Left ventricle myocardium inferior (tissue), 1 donor: ENCODE measurements around the gene DNAAF1. TPM values are rescaled to one million over a fixed set of nuclear protein-coding genes. Genes with fewer than 3 reads are reported as not detected.

Experiments
- DNase-seq: peaks from one replicate; pipeline ENCODE4 v3.0.0-alpha.2; 2020
- H3K27ac ChIP-seq: fragments of 200-600 bp; replicated peaks from 2 replicates; pipeline ENCODE4 v1.8.0; 2021
- H3K27me3 ChIP-seq: fragments of 200-600 bp; 2 replicates; pipeline ENCODE4 v1.8.0; 2021; ENCODE audit warnings: low read depth
- H3K36me3 ChIP-seq: fragments of 200-600 bp; 2 replicates; pipeline ENCODE4 v1.8.0; 2021
- H3K4me1 ChIP-seq: fragments of 200-600 bp; 2 replicates; pipeline ENCODE4 v1.8.0; 2021
- H3K4me3 ChIP-seq: fragments of 200-600 bp; 2 replicates; pipeline ENCODE4 v1.8.0; 2021; ENCODE audit warnings: mild to moderate bottlenecking, moderate library complexity
- H3K9me3 ChIP-seq: fragments of 200-600 bp; replicated peaks from 2 replicates; pipeline ENCODE4 v1.8.0; 2021
- CTCF ChIP-seq: fragments of 200-600 bp; IDR thresholded peaks from 2 replicates; pipeline ENCODE4 v1.8.0; 2021; ENCODE audit warnings: antibody characterized with exemption, mild to moderate bottlenecking, borderline replicate concordance
- intact Hi-C: fragments of 100-400 bp; cut with micrococcal nuclease; formaldehyde crosslinking; loops from one replicate; pipeline ENCODE4 v1.11.0; 2022
- total RNA-seq: library from RNA; stranded (reverse); fragmentation: NEBNext Ultra II Directional; extraction: Animal tissue kit (Norgen Biotek cat#: 25700); gene quantifications from one replicate; pipeline ENCODE4 v1.2.1, GENCODE V29; 2021
- donor health status: DM: no; HTN: yes; CAD: no; lungs with severe emphysema.

Gene DNAAF1
- total RNA-seq, 1 donor from 2014 or later: 0.14 TPM

- H3K4me1 ChIP-seq: peaks cover 15% of the 10 kb centered on the region
- no peak for DNase-seq
- no peaks in the 10 kb centered on the region for H3K9me3 ChIP-seq
- peaks cover 11% of the 10 kb centered on the region for H3K27me3 ChIP-seq
- H3K4me3 ChIP-seq: no peak within 1 kb of the TSS
- H3K27ac ChIP-seq: no peak within 1 kb of the TSS
- intact Hi-C loops: no loop called here
- no peaks in the 10 kb centered on the region for H3K36me3 ChIP-seq
- TF ChIP-seq CTCF: no peak
These were observed 45.8 kb downstream of the DNAAF1 start, which contains the start of gene ADAD2 for GRCh38 chr16:84190731-84191388. Gene ADAD2 (plus strand): TSS chr16:84191157. CDS start chr16:84191231, 74 bp downstream.

- intact Hi-C loops: no loop called here
These were observed 46.4 kb downstream of the DNAAF1 start for GRCh38 chr16:84191466-84191865.

GRCh38 chr16:84193480-84193879, 48.4 kb downstream of the DNAAF1 start:
- TF ChIP-seq CTCF: no peak
- Histone ChIP-seq H3K4me1 (no peaks in the 10 kb centered on the region), H3K9me3 (no peaks in the 10 kb centered on the region), H3K36me3 (no peaks in the 10 kb centered on the region), H3K27me3 (peaks cover 17% of the 10 kb centered on the region), H3K4me3 (no peak overlapping the region), H3K27ac (no peak overlapping the region)
- intact Hi-C loops: no loop called here
- no peak for DNase-seq

More at GRCh38 chr16:84191466-84191865, 46.4 kb downstream of the DNAAF1 start:
- no peak for DNase-seq
- peaks cover 12% of the 10 kb centered on the region for H3K27me3 ChIP-seq
- H3K4me1 ChIP-seq: peaks cover 8% of the 10 kb centered on the region
- H3K36me3 ChIP-seq: no peaks in the 10 kb centered on the region
- H3K4me3 ChIP-seq: no peak overlapping the region
- no peak for TF ChIP-seq CTCF
- no peak overlapping the region for H3K27ac ChIP-seq
- no peaks in the 10 kb centered on the region for H3K9me3 ChIP-seq

- H3K27ac ChIP-seq: no peak overlapping the region
- H3K27me3 ChIP-seq: peaks cover 17% of the 10 kb centered on the region
- intact Hi-C loops: no loop called here
- no peaks in the 10 kb centered on the region for H3K4me1 ChIP-seq
- no peaks in the 10 kb centered on the region for H3K36me3 ChIP-seq
- no peaks in the 10 kb centered on the region for H3K9me3 ChIP-seq
- DNase-seq: no peak
- no peak for TF ChIP-seq CTCF
- no peak overlapping the region for H3K4me3 ChIP-seq
These were observed 48.9 kb downstream of the DNAAF1 start for GRCh38 chr16:84194018-84194417.

GRCh38 chr16:84194470-84195200, 49.5 kb downstream of the DNAAF1 start:
- H3K36me3 ChIP-seq: no peaks in the 10 kb centered on the region
- no peak overlapping the region for H3K4me3 ChIP-seq
- DNase-seq: no peak
- TF ChIP-seq CTCF: no peak
- peaks cover 17% of the 10 kb centered on the region for H3K27me3 ChIP-seq
- no peaks in the 10 kb centered on the region for H3K4me1 ChIP-seq
- intact Hi-C loops: no loop called here
- H3K27ac ChIP-seq: no peak overlapping the region
- no peaks in the 10 kb centered on the region for H3K9me3 ChIP-seq
